Calu3 (cell line): ENCODE data around the gene TMEM221. TPM values are rescaled to one million over a fixed set of nuclear protein-coding genes. Genes with fewer than 3 reads are reported as not detected.

Experiments used
- BruUV-seq: library from RNA; stranded (reverse); fragments of 400-500 nt; replicated peaks from 2 replicates; lab custom pipeline; 2021; lab: Mats Ljungman, UMichigan
- CTCF ChIA-PET: fragments of 300-600 bp; sonication (Branson Sonifier 250); formaldehyde crosslinking; loops from one replicate; lab custom pipeline; 2022; ENCODE audit warnings: antibody characterized with exemption; lab: Charles Lee
- DNase-seq: peaks from one replicate; pipeline ENCODE4 v3.0.0; 2022
- H3K27ac Mint-ChIP-seq: one replicate; pipeline ENCODE4 v1.8.0; 2022; ENCODE audit warnings: mixed read lengths; ENCODE audit not compliant: unreplicated experiment
- H3K27me3 Mint-ChIP-seq: one replicate; pipeline ENCODE4 v1.8.0; 2022; ENCODE audit warnings: mixed read lengths; ENCODE audit not compliant: unreplicated experiment
- H3K36me3 Mint-ChIP-seq: one replicate; pipeline ENCODE4 v1.8.0; 2022; ENCODE audit warnings: mild to moderate bottlenecking, moderate library complexity, mixed read lengths; ENCODE audit not compliant: insufficient read depth, unreplicated experiment
- H3K4me1 Mint-ChIP-seq: one replicate; pipeline ENCODE4 v1.8.0; 2022; ENCODE audit warnings: mild to moderate bottlenecking, low read depth, mixed read lengths; ENCODE audit not compliant: unreplicated experiment
- H3K4me3 Mint-ChIP-seq: one replicate; pipeline ENCODE4 v1.8.0; 2022; ENCODE audit warnings: mild to moderate bottlenecking, low read depth, moderate library complexity, mixed read lengths; ENCODE audit not compliant: unreplicated experiment
- H3K9me3 Mint-ChIP-seq: one replicate; pipeline ENCODE4 v1.8.0; 2022; ENCODE audit warnings: low read depth, mixed read lengths; ENCODE audit not compliant: unreplicated experiment
- CTCF ChIP-seq: fragments of 200-600 bp; IDR thresholded peaks from one replicate; pipeline ENCODE4 v1.8.0; 2022; ENCODE audit warnings: antibody characterized with exemption; ENCODE audit not compliant: unreplicated experiment
- intact Hi-C: fragments of 100-400 bp; cut with micrococcal nuclease; formaldehyde crosslinking; loops from one replicate; pipeline ENCODE4 v1.10.0; 2022; ENCODE audit not compliant: unreplicated experiment
- total RNA-seq: library from RNA; stranded (reverse); gene quantifications from 2 replicates; pipeline ENCODE4 v1.2.3, GENCODE V29; 2022

The TMEM221 gene
- total RNA-seq, 1 experiment from 2014 or later, result 0.59 TPM

- CTCF ChIA-PET, result interaction anchor here (0.6 kb wide), 1 partner anchor 8 kb away, joined by 3 read pairs; no protein-coding TSS in a partner anchor
- TF ChIP-seq CTCF, result no peak
- H3K4me1 Mint-ChIP-seq, result peaks cover 24% of the 10 kb centered on the region
- no peaks in the 10 kb centered on the region for H3K9me3 Mint-ChIP-seq
- intact Hi-C loops, result no loop called here
- H3K27me3 Mint-ChIP-seq, result no peaks in the 10 kb centered on the region
- H3K4me3 Mint-ChIP-seq, result peak overlapping the region; percentile 32
- peak overlapping the region; percentile 55 for H3K27ac Mint-ChIP-seq
- peaks cover 43% of the 10 kb centered on the region for H3K36me3 Mint-ChIP-seq
- peak; percentile 39 for DNase-seq
- no TSS peak for BruUV-seq
Measured at GRCh38 chr19:17484520-17485185, 36.2 kb upstream of the TMEM221 start.

- no peak for TF ChIP-seq CTCF
- H3K27ac Mint-ChIP-seq, result peak overlapping the region; percentile 55
- no TSS peak for BruUV-seq
- DNase-seq, result no peak
- H3K36me3 Mint-ChIP-seq, result peaks cover 42% of the 10 kb centered on the region
- H3K27me3 Mint-ChIP-seq, result no peaks in the 10 kb centered on the region
- no peaks in the 10 kb centered on the region for H3K9me3 Mint-ChIP-seq
- intact Hi-C loops, result no loop called here
- peak overlapping the region; percentile 32 for H3K4me3 Mint-ChIP-seq
- peaks cover 24% of the 10 kb centered on the region for H3K4me1 Mint-ChIP-seq
- CTCF ChIA-PET, result interaction anchor here (0.6 to 0.7 kb wide), 2 partner anchors 9 to 772 kb away, joined by 3 read pairs; no protein-coding TSS in a partner anchor
Measured at GRCh38 chr19:17483605-17484002, 35.1 kb upstream of the TMEM221 start.

- Mint-ChIP-seq H3K27ac (peak overlapping the region; percentile 31), H3K36me3 (peaks cover 42% of the 10 kb centered on the region), H3K4me3 (no peak overlapping the region), H3K4me1 (peaks cover 26% of the 10 kb centered on the region), H3K27me3 (no peaks in the 10 kb centered on the region), H3K9me3 (no peaks in the 10 kb centered on the region)
- intact Hi-C loops, result no loop called here
- no peak for DNase-seq
- CTCF ChIA-PET, result interaction anchor here (0.6 kb wide), 2 partner anchors 9 to 11 kb away, joined by 3 read pairs; no protein-coding TSS in a partner anchor
- no peak for TF ChIP-seq CTCF
- no TSS peak for BruUV-seq
Measured at GRCh38 chr19:17482877-17483604, 34.6 kb upstream of the TMEM221 start.

GRCh38 chr19:17481986-17482385, 33.5 kb upstream of the TMEM221 start:
- Mint-ChIP-seq H3K9me3 (no peaks in the 10 kb centered on the region), H3K27ac (no peak overlapping the region), H3K4me3 (no peak overlapping the region), H3K27me3 (no peaks in the 10 kb centered on the region), H3K4me1 (peaks cover 32% of the 10 kb centered on the region), H3K36me3 (peaks cover 38% of the 10 kb centered on the region)
- no peak for TF ChIP-seq CTCF
- CTCF ChIA-PET, result no interaction called here
- intact Hi-C loops, result no loop called here
- BruUV-seq, result no TSS peak
- DNase-seq, result no peak
